Right lobe of liver (tissue), 6 donors: ENCODE data around the gene CAMK4. TPM values are rescaled to one million over a fixed set of nuclear protein-coding genes. Genes with fewer than 3 reads are reported as not detected.
A peak's percentile ranks its signal among the peaks of the same experiment; 100 is the strongest.

ENCODE experiments used
- ATAC-seq, 4 donors: fragments of 200-7000 bp; cut with Tn5 transposase; one replicate each; pipeline ENCODE4 v1.9.1; 2020; ENCODE audit warnings: mild to moderate bottlenecking in 4 of 4, moderate library complexity in 4 of 4
- DNase-seq, 3 donors: peaks; one replicate each; pipeline ENCODE4 v3.0.0-alpha.2; 2020
- H3K27ac ChIP-seq, 3 donors: fragments of 200-600 bp; one replicate each; pipeline ENCODE4 v1.8.0; 2022
- H3K27me3 ChIP-seq, 2 donors: fragments of 200-600 bp; one replicate each; pipeline ENCODE4 v1.8.0; 2022
- H3K36me3 ChIP-seq, 4 donors: fragments of 200-600 bp; sonication (generic) in 1 of 4; one replicate each; pipeline versions ENCODE4 v1.5.1 to v1.8.0; 2017 to 2022; ENCODE audit warnings: control low read depth in 1 of 4
- H3K4me1 ChIP-seq, 4 donors: fragments of 200-600 bp; sonication (generic) in 1 of 4; one replicate each; pipeline versions ENCODE4 v1.5.1 to v1.8.0; 2017 to 2022; ENCODE audit warnings: control low read depth in 1 of 4
- H3K4me3 ChIP-seq, 3 donors: fragments of 200-600 bp; one replicate each; pipeline ENCODE4 v1.8.0; 2022
- H3K9me3 ChIP-seq, 4 donors: fragments of 200-600 bp; sonication (generic) in 1 of 4; one replicate each; pipeline versions ENCODE4 v1.5.1 to v1.8.0; 2017 to 2022; ENCODE audit warnings: control low read depth in 1 of 4
- CTCF ChIP-seq, 4 donors: fragments of 200-600 bp in 3 of 4; fragments of 450-650 bp in 1 of 4; IDR thresholded peaks; one replicate each; pipeline versions ENCODE4 v1.5.1 to v1.8.0; 2016 to 2022; ENCODE audit warnings: antibody characterized with exemption in 4 of 4, mild to moderate bottlenecking in 2 of 4
- POLR2A ChIP-seq: fragments of 450-650 bp; IDR thresholded peaks from one replicate; pipeline ENCODE4 v1.6.1; 2017; ENCODE audit warnings: antibody characterized with exemption, mild to moderate bottlenecking
- WGBS: methylation state at CpG from one replicate; pipeline ENCODE4 v1.1.6; 2018; ENCODE audit warnings: low coverage, low lambda C conversion rate; ENCODE audit not compliant: insufficient coverage; ENCODE audit errors: missing lambda C conversion rate; 5-methylcytosine and 5-hydroxymethylcytosine counted together
- intact Hi-C, 2 donors: fragments of 100-400 bp; cut with DNase I; formaldehyde crosslinking; loops; one replicate each; pipeline versions ENCODE4 v1.11.2 to v1.14.1; 2022
- total RNA-seq, 6 experiments: library from RNA; depleted of rRNA in 2 of 6; stranded (reverse); fragments of >200 nt in 2 of 6; fragmentation: NEBNext Ultra II Directional in 3 of 6; extraction: Animal tissue kit (Norgen Biotek cat#: 25700) in 3 of 6; gene quantifications; one replicate each; pipeline versions ENCODE4 v1.1.0 to v1.2.4, GENCODE V29; 2016 to 2023
- donor health status: DM: no; HTN: yes; CAD: no.
- donor health status: DM: no; HTN: no; CAD: no.
- donor health status: DM: no; HTN: no; CAD: no.
- donor health status: DM: no; HTN: yes; CAD: no.
- donor health status: DM: no; HTN: yes; CAD: no.

The CAMK4 gene
- total RNA-seq, 6 experiments from 2014 or later: 0.81 to 4.3 (median 1.3) TPM

GRCh38 chr5:111223101-111223786, 940 bp upstream of the CAMK4 start:
- peaks cover 0 to 12% (median 0%) of the 10 kb centered on the region in 4 donors for H3K4me1 ChIP-seq
- no peaks in the 10 kb centered on the region for H3K36me3 ChIP-seq
- WGBS: 35% methylated on average over 7 of the region's 8 CpGs
- peak overlapping the region; percentile 33 to 48 (median 35) for H3K4me3 ChIP-seq
- TF ChIP-seq CTCF (IDR thresholded peaks at IDR 0.05) (no peak), POLR2A (no peak)
- no peak overlapping the region for H3K27ac ChIP-seq
- ATAC-seq: no peak
- H3K9me3 ChIP-seq: no peaks in the 10 kb centered on the region
- intact Hi-C loops: no loop called here
- peaks cover 4 to 7% of the 10 kb centered on the region in 2 donors for H3K27me3 ChIP-seq
- DNase-seq: no peak

- DNase-seq (peak in 1 of 3 donors; percentile 51), ATAC-seq (peak in 2 of 4 donors; percentile 9 to 23)
- H3K4me3 ChIP-seq: peak overlapping the region; percentile 33 to 48 (median 35)
- no peak overlapping the region for H3K27ac ChIP-seq
- peaks cover 0 to 12% (median 0%) of the 10 kb centered on the region in 4 donors for H3K4me1 ChIP-seq
- peaks cover 4 to 7% of the 10 kb centered on the region in 2 donors for H3K27me3 ChIP-seq
- H3K9me3 ChIP-seq: no peaks in the 10 kb centered on the region
- intact Hi-C loops: no loop called here
- no peaks in the 10 kb centered on the region for H3K36me3 ChIP-seq
- no peak for TF ChIP-seq POLR2A
- 9% methylated on average over 8 of the region's 34 CpGs for WGBS
Measured at GRCh38 chr5:111224561-111225345, 569 bp downstream of the CAMK4 start.

- Histone ChIP-seq H3K4me1 (peaks cover 0 to 12% (median 0%) of the 10 kb centered on the region in 4 donors), H3K4me3 (no peak overlapping the region), H3K27me3 (peaks cover 4 to 7% of the 10 kb centered on the region in 2 donors), H3K36me3 (no peaks in the 10 kb centered on the region), H3K9me3 (no peaks in the 10 kb centered on the region), H3K27ac (no peak overlapping the region)
- TF ChIP-seq POLR2A: no peak
- TF ChIP-seq CTCF (IDR thresholded peaks at IDR 0.05): no peak
- DNase-seq: no peak
- WGBS: 44% methylated on average over 4 of the region's 4 CpGs
- no peak for ATAC-seq
- intact Hi-C loops: no loop called here
Measured at GRCh38 chr5:111225926-111226325, 1.7 kb downstream of the CAMK4 start.

GRCh38 chr5:111226556-111226955, 2.4 kb downstream of the CAMK4 start:
- H3K9me3 ChIP-seq: no peaks in the 10 kb centered on the region
- intact Hi-C loops: no loop called here
- H3K27me3 ChIP-seq: peaks cover 4 to 7% of the 10 kb centered on the region in 2 donors
- DNase-seq (no peak), ATAC-seq (no peak)
- no peak overlapping the region for H3K27ac ChIP-seq
- peaks cover 0 to 12% (median 0%) of the 10 kb centered on the region in 4 donors for H3K4me1 ChIP-seq
- 44% methylated on average over 5 of the region's 6 CpGs for WGBS
- no peaks in the 10 kb centered on the region for H3K36me3 ChIP-seq
- no peak for TF ChIP-seq POLR2A
- TF ChIP-seq CTCF (IDR thresholded peaks at IDR 0.05): no peak
- H3K4me3 ChIP-seq: no peak overlapping the region

GRCh38 chr5:111227226-111227782, 3.1 kb downstream of the CAMK4 start:
- no peak overlapping the region for H3K4me3 ChIP-seq
- H3K27me3 ChIP-seq: peaks cover 4 to 7% of the 10 kb centered on the region in 2 donors
- H3K36me3 ChIP-seq: no peaks in the 10 kb centered on the region
- no peaks in the 10 kb centered on the region for H3K9me3 ChIP-seq
- 74% methylated on average over 6 of the region's 6 CpGs for WGBS
- H3K4me1 ChIP-seq: peaks cover 0 to 12% (median 0%) of the 10 kb centered on the region in 4 donors
- TF ChIP-seq CTCF (IDR thresholded peaks at IDR 0.05): no peak
- no peak overlapping the region for H3K27ac ChIP-seq
- intact Hi-C loops: no loop called here
- DNase-seq (no peak), ATAC-seq (no peak)
